HepG2 (cell line): Measurements from ENCODE around the gene ULK4. TPM values are rescaled to one million over a fixed set of nuclear protein-coding genes. Genes with fewer than 3 reads are reported as not detected.

ENCODE experiments used
- BATF2 ChIP-seq: sonication (generic); formaldehyde crosslinking; IDR thresholded peaks from 2 replicates; pipeline ENCODE4 v1.8.0; 2022; ENCODE audit warnings: mild to moderate bottlenecking, missing genetic modification reagents, moderate library complexity
- GPBP1L1 ChIP-seq: sonication (generic); formaldehyde crosslinking; IDR thresholded peaks from 2 replicates; pipeline ENCODE4 v1.5.0; 2020; ENCODE audit warnings: mild to moderate bottlenecking, missing genetic modification reagents
- MZF1 ChIP-seq: sonication (generic); formaldehyde crosslinking; IDR thresholded peaks from 2 replicates; pipeline ENCODE4 v1.8.1; 2023; ENCODE audit warnings: mild to moderate bottlenecking, missing genetic modification reagents, borderline replicate concordance
- SKI ChIP-seq: fragments of 450-650 bp; IDR thresholded peaks from one replicate; pipeline ENCODE4 v1.6.1; 2018; ENCODE audit warnings: mild to moderate bottlenecking; ENCODE audit not compliant: partially characterized antibody
- STAT6 ChIP-seq: sonication (generic); formaldehyde crosslinking; IDR thresholded peaks from 2 replicates; pipeline ENCODE4 v1.4.0; 2020; ENCODE audit warnings: missing genetic modification reagents, mild to moderate bottlenecking, borderline replicate concordance
- ZNF574 ChIP-seq: sonication (generic); formaldehyde crosslinking; IDR thresholded peaks from 2 replicates; pipeline ENCODE4 v1.4.0; 2020; ENCODE audit warnings: missing genetic modification reagents
- ZSCAN30 ChIP-seq: sonication (generic); formaldehyde crosslinking; IDR thresholded peaks from 2 replicates; pipeline ENCODE4 v1.5.0; 2020; ENCODE audit warnings: mild to moderate bottlenecking, missing genetic modification reagents
- polyA plus RNA-seq, 8 experiments: library from polyadenylated mRNA; depleted of rRNA in 3 of 8; stranded (reverse) in 7 of 8; unstranded in 1 of 8; fragments of >200 nt; fragmentation: Illumina TruSeq in 4 of 8; extraction: Trizol in 4 of 8; gene quantifications; 2 replicates each; pipeline versions ENCODE4 v1.2.1 to v1.2.3, GENCODE V29; 2011 to 2016; ENCODE audit warnings: low read depth in 4 of 8, missing spikeins in 1 of 8, mixed read lengths in 1 of 8; ENCODE audit not compliant: insufficient read depth in 1 of 8
- total RNA-seq, 5 experiments: library from RNA; depleted of rRNA; stranded (reverse); fragments of >200 nt; fragmentation: Illumina TruSeq; extraction: Trizol; gene quantifications; 2 replicates each; pipeline ENCODE4 v1.2.3, GENCODE V29; 2016; ENCODE audit warnings: low read depth in 1 of 5

ULK4 gene
- total and polyA plus RNA-seq, 2 of the 13 experiments (the other 11 are each of a cell fraction or from before 2014, with no cell fraction given) = 6.7 to 11.8 TPM

- TF ChIP-seq STAT6 (CRISPR knock-in tag) = no peak
- TF ChIP-seq GPBP1L1 (CRISPR knock-in tag) = no peak
- no peak for TF ChIP-seq SKI
- TF ChIP-seq ZSCAN30 (CRISPR knock-in tag) = no peak
- no peak for TF ChIP-seq MZF1 (CRISPR knock-in tag)
- TF ChIP-seq BATF2 (CRISPR knock-in tag) = no peak
- TF ChIP-seq ZNF574 (CRISPR knock-in tag) = no peak
Observed at GRCh38 chr3:41404582-41404981, 557.3 kb downstream of the ULK4 start (continued).
